ENCODE results near the gene PEAR1.

DNA sequence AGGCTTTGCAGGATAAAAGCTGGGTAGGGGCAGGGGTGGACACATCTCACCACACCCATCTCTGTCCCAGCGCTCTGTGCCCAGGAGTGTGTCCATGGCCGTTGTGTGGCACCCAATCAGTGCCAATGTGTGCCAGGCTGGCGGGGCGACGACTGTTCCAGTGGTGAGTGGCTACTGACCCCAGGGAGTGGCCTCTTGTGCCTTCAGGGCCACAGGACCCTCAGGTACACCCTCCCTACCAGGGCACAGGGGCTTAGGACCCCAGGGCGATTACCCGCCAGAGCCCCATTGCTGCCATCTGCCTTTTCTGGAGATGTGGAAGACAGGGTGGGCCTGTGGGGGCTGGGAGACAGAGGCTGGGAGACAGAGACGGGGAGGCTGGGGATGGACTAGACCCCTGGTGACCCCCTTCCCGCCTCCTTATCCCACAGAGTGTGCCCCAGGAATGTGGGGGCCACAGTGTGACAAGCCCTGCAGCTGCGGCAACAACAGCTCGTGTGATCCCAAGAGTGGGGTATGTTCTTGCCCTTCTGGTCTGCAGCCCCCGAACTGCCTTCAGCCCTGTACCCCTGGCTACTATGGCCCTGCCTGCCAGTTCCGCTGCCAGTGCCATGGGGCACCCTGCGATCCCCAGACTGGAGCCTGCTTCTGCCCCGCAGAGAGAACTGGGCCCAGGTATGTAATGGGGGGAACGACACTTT is 12.8 kb downstream of the PEAR1 start:
- TF ChIP-seq, protein P1, sequence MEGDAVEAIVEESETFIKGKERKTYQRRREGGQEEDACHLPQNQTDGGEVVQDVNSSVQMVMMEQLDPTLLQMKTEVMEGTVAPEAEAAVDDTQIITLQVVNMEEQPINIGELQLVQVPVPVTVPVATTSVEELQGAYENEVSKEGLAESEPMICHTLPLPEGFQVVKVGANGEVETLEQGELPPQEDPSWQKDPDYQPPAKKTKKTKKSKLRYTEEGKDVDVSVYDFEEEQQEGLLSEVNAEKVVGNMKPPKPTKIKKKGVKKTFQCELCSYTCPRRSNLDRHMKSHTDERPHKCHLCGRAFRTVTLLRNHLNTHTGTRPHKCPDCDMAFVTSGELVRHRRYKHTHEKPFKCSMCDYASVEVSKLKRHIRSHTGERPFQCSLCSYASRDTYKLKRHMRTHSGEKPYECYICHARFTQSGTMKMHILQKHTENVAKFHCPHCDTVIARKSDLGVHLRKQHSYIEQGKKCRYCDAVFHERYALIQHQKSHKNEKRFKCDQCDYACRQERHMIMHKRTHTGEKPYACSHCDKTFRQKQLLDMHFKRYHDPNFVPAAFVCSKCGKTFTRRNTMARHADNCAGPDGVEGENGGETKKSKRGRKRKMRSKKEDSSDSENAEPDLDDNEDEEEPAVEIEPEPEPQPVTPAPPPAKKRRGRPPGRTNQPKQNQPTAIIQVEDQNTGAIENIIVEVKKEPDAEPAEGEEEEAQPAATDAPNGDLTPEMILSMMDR (IDR thresholded peaks at IDR 0.05; ENCODE audit: low read depth, low read length): no peak
- TF ChIP-seq POLR2A (IDR thresholded peaks at IDR 0.05; ENCODE audit: extremely low read depth, insufficient read length): no peak
- TF ChIP-seq, protein P2, sequence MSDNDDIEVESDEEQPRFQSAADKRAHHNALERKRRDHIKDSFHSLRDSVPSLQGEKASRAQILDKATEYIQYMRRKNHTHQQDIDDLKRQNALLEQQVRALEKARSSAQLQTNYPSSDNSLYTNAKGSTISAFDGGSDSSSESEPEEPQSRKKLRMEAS (IDR thresholded peaks at IDR 0.05; ENCODE audit: low read depth, low read length): no peak

All from NB4 (cell line).